Esophagus muscularis mucosa (tissue), 3 donors: Measurements from ENCODE around the gene SNAP29.

Source experiments
- POLR2AphosphoS5 ChIP-seq, 2 donors: sonication (generic); formaldehyde crosslinking; IDR thresholded peaks; one replicate each; pipeline ENCODE4 v1.6.1; 2017; ENCODE audit warnings: antibody characterized with exemption in 2 of 2
- TF ChIP-seq, protein P1 (sequence below), 3 experiments: fragments of 200-600 bp in 2 of 3; fragments of 450-650 bp in 1 of 3; sonication (generic) in 2 of 3; IDR thresholded peaks; one replicate each; pipeline ENCODE4 v1.5.1; 2017 to 2019; ENCODE audit warnings: antibody characterized with exemption in 3 of 3, mild to moderate bottlenecking in 2 of 3, moderate library complexity in 1 of 3

DNA sequence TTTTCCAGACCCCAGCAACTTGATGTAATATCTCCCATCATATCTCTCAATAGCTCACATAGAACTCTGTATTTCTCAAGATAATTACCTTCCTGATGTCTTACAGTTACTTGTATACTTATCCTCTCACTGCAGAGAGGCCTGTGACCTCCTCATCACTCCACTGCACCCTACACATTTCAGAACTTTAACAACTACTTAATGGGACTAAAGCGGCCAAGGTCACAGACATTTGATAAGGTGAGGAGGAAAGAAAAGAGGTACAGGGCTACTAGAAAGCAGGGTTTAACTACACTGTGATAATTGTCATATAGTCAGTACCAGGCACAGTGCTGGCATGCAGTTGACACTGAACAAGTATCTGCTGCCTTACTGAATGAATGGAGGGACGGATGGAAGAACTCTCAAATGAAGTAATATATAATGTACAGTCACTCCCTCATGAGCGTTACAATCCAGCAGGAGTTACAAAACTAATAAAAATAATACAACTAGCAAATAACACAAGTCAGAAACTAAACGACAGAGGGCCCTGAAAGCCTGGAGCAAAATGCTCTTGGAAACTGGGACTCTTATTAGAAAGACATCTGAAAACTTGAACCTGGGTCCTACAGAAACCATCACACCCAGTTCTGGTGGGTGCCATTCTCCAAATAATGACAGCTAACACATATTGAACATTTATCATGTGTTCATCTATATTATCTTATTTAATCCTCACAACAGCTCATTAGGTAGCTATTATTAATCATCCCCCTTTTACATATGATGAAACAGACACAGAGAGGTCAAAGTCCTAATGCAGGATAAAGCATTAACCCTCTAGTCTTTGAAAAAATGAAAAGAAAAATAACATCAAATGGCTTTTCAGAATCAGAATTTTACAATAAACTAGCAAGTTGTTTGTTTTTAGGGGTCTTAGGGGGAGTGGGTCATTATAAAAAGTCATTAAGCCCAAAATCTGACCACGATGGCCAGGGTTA is 14.5 kb upstream of the SNAP29 start:
- TF ChIP-seq, protein P1, sequence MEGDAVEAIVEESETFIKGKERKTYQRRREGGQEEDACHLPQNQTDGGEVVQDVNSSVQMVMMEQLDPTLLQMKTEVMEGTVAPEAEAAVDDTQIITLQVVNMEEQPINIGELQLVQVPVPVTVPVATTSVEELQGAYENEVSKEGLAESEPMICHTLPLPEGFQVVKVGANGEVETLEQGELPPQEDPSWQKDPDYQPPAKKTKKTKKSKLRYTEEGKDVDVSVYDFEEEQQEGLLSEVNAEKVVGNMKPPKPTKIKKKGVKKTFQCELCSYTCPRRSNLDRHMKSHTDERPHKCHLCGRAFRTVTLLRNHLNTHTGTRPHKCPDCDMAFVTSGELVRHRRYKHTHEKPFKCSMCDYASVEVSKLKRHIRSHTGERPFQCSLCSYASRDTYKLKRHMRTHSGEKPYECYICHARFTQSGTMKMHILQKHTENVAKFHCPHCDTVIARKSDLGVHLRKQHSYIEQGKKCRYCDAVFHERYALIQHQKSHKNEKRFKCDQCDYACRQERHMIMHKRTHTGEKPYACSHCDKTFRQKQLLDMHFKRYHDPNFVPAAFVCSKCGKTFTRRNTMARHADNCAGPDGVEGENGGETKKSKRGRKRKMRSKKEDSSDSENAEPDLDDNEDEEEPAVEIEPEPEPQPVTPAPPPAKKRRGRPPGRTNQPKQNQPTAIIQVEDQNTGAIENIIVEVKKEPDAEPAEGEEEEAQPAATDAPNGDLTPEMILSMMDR (IDR thresholded peaks at IDR 0.05) = no peak
- TF ChIP-seq POLR2AphosphoS5 (IDR thresholded peaks at IDR 0.05) = no peak
